NCI-H2171 (cell line): ENCODE data around the gene NACA.
"Not testable (repeated sequence)": the region's sequence is repeated elsewhere in the genome, so short reads cannot be mapped to it uniquely, and the experiment has no call there.

Experiments
- DNase-seq: peaks from one replicate; lab custom pipeline; 2025; lab: John Stamatoyannopoulos, UW

The NACA gene

GRCh38 chr12:56724972-56725722 is at the start of gene NACA:
TSS of gene NACA (minus strand) at chr12:56725299. CDS start at chr12:56724521, 778 bp downstream.
- peak; percentile 92 for DNase-seq

DNA sequence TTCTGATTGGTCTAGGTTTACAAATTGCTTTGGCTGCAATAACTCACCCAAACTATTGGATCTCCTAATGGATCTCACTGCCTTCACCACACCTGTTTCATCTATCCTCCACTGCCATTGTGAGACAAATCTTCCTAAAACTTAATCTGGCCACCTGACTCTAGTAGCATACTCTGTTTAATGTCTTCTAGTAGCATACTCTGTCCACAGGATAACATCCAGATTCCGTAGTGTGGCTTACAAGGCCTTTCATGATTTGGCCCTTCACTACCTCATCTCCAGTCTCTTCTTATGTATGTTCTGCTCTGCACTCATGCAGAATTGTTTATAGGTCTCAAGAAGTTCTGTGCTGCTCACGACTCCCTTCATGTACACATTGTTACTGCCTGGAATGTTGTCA is 48.0 kb upstream of the NACA start:
- no peak for DNase-seq

- DNase-seq, result no peak
Measured at GRCh38 chr12:56772625-56773024, 47.5 kb upstream of the NACA start.

DNA sequence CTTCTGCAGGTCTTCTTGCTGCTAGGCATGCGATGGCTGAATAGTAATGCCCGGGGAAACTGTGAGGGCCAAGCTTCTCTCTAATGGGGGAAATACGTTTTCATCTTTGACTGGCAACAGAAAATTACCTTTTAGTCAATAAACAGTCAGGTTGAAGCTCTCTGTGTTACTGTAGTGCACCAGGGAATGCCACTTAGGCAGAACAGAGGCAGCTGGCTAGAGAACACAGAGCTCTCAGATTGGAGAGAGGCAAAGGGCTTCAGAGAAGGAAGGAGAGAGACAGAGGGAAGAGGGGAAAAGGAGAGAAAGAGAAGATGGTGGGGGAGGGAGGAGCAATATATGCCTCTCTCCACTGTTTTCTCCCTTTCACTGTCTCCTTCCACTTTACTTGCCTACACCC is 44.8 kb upstream of the NACA start:
- no peak for DNase-seq

DNA sequence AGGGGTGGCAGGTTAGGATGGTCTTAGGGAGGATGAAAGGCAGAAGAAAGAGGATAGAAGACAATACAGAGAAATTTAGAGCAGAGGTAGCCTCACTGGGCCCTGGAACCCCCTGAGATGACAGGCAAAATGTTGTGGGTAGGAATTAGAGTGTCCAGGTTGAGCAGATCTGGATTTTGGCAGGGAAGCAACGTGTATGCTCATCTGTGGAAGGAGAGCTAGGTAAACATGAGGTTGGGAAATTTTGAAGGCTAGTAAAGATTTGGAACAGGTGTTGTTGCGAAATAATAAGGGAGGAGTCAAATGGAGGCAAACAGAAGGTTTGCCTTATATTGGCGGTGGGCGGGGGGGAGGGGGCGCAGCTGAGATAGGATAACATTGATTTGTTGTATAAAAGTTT is 43.3 kb upstream of the NACA start:
- peak; percentile 21 for DNase-seq

DNA sequence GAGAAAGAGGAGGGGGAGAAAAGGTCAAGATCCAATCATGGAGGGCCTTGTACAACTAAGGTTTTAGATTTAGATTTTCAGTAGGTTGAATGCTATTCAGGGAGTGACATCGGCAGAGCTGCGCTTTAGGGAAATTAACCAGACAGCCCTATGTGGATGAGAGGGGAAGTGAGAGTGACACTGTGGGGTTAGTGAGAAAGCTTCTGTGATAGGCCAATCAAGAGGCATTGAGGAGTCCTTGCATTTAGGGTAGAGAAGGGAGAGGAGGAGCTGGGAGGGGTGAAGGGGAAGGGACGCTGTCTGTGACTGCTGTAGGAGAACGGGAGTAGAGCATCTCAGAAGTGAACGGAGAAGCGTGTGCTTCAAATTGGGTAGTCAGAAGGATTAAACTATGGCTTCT is 41.4 kb upstream of the NACA start:
- DNase-seq, result no peak

DNA sequence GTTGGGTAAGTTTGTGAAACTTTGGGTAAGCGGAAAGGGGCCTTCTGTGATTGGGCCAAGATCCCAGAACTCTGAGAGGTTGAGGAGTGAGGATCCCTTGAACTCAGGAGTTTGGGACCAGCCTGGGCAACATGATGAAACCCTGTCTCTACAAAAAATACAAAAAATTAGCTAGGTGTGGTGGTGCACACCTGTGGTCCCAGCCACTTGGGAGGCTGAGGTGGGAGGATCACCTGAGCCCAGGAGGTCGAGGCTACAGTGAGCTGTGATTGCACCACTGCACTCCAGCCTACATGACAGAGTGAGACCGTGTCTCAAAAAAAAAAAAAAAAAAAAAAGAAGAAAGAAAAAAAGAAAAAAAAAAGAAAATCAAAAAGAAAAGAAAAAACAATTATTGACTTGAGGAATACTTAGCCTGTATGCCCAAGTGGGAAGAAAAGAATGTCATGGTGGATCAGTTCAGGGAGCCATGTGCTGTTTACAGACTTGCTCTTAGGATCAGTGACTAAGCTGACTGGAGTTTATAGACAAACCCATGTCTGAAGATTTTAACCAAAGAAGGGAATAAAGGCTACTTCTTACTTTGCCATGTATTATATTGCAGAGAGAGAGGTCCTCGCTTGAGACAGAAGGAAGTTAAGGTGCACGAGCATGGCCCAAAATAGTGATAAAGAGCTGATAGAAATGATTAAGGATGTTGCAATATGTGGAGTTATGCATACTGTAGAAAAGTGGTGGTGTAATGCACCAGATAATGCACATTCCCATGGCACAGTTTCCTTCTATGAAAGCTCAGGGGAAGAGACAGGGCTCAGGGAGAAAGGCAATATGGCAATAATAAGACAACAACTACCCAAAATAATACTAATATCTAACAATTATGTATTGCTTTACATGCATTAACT is 38.9 kb upstream of the NACA start:
- no peak for DNase-seq

DNA sequence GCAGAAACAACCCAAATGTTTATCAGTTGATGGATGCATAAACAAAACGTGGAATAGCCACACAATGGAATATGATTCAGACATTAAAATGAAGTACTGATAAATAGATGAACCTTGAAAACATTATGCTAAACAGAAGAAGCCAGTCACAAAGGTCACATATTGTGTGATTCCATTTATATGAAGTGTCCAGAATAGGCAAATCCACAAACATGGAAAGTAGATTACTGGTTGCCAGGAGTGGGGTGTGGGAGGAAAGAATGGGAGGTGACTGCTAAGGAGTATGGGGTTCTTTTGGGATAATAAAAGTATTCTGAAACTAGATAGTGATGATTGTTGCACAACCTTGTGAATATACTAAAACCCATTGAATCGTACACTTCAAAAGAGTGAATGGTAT is 36.7 kb upstream of the NACA start:
- no peak for DNase-seq

DNA sequence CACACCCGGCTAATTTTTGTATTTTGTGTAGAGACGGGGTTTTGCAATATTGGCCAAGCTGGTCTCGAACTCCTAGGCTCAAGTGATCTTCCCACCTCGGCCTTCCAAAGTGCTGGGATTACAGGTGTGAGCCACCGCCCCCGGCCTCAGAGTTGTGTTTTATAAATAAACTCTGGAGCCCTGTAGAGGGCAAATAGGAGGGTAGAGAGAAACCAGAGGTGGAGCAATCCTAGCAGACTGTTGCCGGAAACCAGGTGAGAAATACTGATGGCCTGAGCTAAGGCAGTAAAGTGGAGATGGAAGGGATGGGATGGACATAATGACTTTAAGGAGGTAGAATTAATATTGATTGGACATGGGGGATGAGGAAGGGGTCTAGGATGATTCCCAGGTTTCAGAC is 35.4 kb upstream of the NACA start:
- DNase-seq, result no peak

GRCh38 chr12:56759263-56759908 is 34.3 kb upstream of the NACA start:
- no peak for DNase-seq

- no peak for DNase-seq
Measured at GRCh38 chr12:56758728-56759262, 33.7 kb upstream of the NACA start.

GRCh38 chr12:56757971-56758370 is 32.9 kb upstream of the NACA start:
- DNase-seq, result not testable (repeated sequence)

DNA sequence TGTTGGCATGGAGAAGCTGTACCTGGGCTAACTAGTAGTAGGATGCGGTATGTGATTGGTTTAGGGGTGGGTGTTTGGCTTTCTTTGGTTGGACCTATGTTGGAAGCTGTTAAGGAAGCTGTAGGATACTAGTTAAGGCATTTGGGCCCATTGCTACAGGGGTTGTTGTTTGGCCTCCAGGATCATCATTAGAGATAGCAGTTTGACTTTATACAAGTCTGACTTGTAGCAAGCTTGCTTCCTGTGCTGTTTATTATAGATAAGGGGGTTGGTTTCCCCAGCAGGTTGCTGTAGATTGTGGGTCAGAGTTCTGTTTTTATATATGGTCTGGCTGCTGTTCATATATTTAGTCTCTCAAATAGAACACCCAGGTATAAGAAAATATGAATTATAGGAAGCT is 28.5 kb upstream of the NACA start:
- no peak for DNase-seq

- DNase-seq, result peak; percentile 91
Measured at GRCh38 chr12:56751712-56752598, 26.9 kb upstream of the NACA start, which contains the start of gene PRIM1. TSS of gene PRIM1 (minus strand) at chr12:56752323. CDS start at chr12:56752298, 25 bp downstream.

- not testable (repeated sequence) for DNase-seq
Measured at GRCh38 chr12:56750596-56750995, 25.5 kb upstream of the NACA start.

DNA sequence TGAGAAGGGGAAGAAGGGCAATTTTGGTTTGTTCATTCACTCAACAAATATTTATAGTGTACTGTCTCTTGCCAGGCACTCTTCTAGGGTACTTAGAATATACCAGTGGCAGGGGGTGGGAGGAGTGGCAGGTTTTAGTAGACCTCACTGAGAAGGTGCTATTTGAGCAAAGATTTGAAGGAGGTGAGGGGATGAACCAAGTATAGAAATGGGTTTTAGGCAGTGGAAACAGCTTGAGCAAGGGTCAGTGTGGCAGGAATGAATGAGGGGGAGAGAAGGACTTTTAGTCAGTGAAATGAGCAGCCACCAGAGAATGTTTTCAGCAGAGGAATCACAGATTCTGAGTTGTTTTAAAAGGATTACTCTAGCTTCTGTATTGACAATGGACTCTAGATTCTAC is 24.8 kb upstream of the NACA start:
- no peak for DNase-seq

- no peak for DNase-seq
Measured at GRCh38 chr12:56749359-56749758, 24.3 kb upstream of the NACA start.

DNA sequence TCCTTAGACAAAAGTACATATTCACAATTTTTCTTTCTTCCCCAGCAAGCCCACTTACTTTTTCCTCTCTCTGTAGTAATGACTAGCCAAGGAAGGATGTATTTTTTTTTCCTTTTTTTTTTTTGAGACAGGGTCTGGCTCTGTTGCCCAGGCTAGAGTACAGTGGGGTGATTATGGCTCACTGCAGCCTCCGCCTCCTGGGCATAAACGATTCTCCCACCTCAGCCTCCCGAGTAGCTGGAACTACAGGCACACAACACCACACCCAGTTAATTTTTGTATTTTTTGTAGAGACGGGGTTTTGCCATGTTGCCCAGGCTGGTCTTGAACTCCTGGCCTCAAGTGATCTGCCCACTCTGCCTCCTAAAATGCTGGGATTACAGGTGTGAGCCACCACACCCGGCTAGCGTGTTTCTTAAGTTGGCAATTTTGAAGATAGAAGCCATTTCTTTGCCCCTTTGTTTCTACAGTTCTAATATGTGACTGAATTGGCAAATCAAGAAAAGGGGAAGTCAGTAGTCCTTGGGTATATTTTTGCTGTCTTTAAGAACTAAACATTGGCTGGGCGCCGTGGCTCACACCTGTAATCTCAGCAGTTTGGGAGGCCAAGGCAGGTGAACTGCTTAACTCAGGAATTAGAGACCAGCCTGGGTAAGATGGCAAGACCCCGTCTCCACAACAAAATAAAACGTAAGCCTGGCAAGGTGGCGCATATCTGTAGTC is 3.2 kb upstream of the NACA start:
- no peak for DNase-seq

GRCh38 chr12:56726196-56726675 is 1.1 kb upstream of the NACA start:
- DNase-seq, result not testable (repeated sequence)

DNA sequence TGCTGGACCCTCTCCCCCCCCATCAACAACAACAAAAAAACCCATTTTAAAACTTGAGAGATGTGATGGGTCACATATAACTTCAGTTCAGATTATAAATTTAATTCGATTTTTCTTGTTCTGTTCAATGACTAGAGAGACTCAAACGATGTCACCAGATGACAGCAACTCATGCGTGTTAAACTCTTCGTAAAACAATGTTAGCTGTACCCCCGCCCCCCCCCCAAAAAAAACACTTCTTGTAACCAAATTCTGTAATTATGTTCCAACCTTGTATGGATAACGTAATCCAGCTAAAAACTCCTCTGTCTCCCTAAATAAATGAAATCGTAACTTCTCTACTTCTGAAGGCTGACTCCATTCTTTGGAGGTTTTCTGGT is 614 bp upstream of the NACA start:
- DNase-seq, result no peak

GRCh38 chr12:56724701-56724971 is 463 bp downstream of the NACA start:
- DNase-seq, result no peak
